GM12875 (cell line): ENCODE data around the gene EML6.

Experiments used
- H3K4me3 ChIP-seq: one replicate; pipeline ENCODE4 v1.5.1; 2011; ENCODE audit warnings: low read depth, low read length, control low read depth
- TF ChIP-seq, protein P1 (sequence below): IDR thresholded peaks from 2 replicates; pipeline ENCODE4 v1.5.1; 2011; ENCODE audit warnings: low read depth, mild to moderate bottlenecking, control low read depth, inconsistent platforms, low read length, moderate library complexity, borderline replicate concordance; ENCODE audit not compliant: insufficient read depth

EML6 gene

GRCh38 chr2:54941248-54941984 is 218.0 kb downstream of the EML6 start:
- TF ChIP-seq, protein P1, sequence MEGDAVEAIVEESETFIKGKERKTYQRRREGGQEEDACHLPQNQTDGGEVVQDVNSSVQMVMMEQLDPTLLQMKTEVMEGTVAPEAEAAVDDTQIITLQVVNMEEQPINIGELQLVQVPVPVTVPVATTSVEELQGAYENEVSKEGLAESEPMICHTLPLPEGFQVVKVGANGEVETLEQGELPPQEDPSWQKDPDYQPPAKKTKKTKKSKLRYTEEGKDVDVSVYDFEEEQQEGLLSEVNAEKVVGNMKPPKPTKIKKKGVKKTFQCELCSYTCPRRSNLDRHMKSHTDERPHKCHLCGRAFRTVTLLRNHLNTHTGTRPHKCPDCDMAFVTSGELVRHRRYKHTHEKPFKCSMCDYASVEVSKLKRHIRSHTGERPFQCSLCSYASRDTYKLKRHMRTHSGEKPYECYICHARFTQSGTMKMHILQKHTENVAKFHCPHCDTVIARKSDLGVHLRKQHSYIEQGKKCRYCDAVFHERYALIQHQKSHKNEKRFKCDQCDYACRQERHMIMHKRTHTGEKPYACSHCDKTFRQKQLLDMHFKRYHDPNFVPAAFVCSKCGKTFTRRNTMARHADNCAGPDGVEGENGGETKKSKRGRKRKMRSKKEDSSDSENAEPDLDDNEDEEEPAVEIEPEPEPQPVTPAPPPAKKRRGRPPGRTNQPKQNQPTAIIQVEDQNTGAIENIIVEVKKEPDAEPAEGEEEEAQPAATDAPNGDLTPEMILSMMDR = no peak
- H3K4me3 ChIP-seq = no peak overlapping the region

- TF ChIP-seq, protein P1 = no peak
- H3K4me3 ChIP-seq = no peak overlapping the region
Measured at GRCh38 chr2:54942373-54942772, 218.9 kb downstream of the EML6 start.

DNA sequence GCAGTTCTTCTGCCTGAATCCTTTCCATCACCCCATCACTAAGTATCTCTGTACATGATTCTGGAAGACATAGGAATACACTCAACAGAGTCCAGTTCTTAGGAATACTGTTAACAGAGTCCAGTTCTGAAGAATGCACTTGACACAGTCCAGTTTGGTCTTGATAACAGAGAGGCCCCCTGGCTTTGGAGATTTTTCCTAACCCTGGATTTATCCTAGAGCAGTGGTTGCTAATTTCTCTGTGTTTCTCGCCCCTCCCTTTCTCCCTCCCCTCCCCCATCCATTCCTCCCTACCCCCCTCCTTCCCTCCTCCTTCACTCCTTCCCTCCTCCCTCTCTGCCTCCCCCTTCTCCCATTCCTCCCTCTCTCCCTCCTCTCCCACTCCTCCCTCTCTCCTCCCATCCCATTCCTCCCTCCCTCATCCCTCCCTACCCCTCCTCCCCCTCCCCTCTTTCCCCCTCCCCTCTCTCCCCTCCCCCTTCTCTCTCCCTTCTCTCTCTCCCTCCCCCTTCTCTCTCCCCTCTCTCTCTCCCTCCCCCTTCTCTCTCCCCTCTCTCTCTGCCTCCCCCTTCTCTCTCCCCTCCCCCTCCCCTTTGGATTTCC is 221.4 kb downstream of the EML6 start:
- TF ChIP-seq, protein P1 = no peak
- no peak overlapping the region for H3K4me3 ChIP-seq

GRCh38 chr2:54945391-54946219 is 222.1 kb downstream of the EML6 start:
- TF ChIP-seq, protein P1 = no peak
- no peak overlapping the region for H3K4me3 ChIP-seq

DNA sequence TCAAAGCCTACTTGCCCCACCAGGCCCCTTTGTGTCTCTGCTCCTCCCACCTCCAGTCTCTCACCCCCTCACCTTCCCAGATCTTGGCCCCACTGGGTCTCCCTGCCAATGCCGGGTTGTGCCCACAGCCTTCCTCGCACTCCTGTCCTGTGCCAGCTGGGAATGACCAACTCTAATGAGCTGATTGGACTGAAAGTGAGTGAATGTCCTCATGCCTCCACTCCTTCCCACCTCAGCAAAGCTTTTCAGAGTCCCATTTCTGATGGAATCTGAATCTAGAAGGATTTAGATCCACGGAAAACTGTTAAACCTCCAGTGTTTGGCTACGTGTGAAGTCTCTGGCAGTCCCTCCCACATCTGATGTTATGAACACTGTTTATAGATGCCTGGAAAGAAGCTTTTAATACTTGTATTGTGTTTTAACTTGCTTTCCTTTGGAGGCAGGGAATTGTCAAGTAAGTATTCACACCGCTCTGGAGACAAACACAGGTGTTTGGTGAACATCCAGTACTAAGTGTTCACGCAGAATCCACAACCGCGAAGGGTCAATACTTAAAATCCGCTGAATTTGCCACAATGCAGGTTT is 222.9 kb downstream of the EML6 start:
- no peak overlapping the region for H3K4me3 ChIP-seq
- TF ChIP-seq, protein P1 = no peak

DNA sequence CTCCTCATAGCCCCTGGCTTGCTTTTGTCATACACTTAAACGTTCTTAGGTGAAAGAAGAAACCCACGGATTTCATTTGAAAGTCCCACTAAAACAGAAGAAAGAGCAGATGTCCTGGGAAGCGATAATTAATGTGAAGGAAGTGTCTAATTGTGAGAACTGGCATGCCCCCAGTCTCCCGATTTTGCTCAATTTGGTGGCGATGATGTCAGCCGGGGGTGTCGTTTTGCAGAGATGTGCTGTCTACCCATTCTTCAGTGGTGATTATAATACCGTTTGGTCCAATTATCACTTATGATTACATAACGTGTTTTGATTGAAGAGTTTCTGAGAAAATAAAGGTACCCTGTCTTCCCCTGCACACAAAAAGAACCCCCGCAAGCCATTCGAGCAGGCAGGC is 223.7 kb downstream of the EML6 start:
- TF ChIP-seq, protein P1 = no peak
- H3K4me3 ChIP-seq = no peak overlapping the region
